HepG2 (cell line): Measurements from ENCODE around the gene FOXK2. TPM values are rescaled to one million over a fixed set of nuclear protein-coding genes. Genes with fewer than 3 reads are reported as not detected.
A peak's percentile ranks its signal among the peaks of the same experiment; 100 is the strongest.

ENCODE experiments used
- ARID4A ChIP-seq: sonication (generic); formaldehyde crosslinking; IDR thresholded peaks from 2 replicates; pipeline ENCODE4 v1.5.0; 2020; ENCODE audit warnings: mild to moderate bottlenecking, missing genetic modification reagents, borderline replicate concordance
- CCAR2 ChIP-seq: fragments of 200-400 bp; formaldehyde crosslinking; optimal IDR thresholded peaks from 2 replicates; pipeline ENCODE3; 2018; ENCODE audit warnings: low read depth, mild to moderate bottlenecking, low read length, moderate library complexity
- ELK4 ChIP-seq: sonication (generic); formaldehyde crosslinking; IDR thresholded peaks from 2 replicates; pipeline ENCODE4 v1.9.0; 2021; ENCODE audit warnings: missing genetic modification reagents, borderline replicate concordance
- GRHL1 ChIP-seq: sonication (generic); formaldehyde crosslinking; conservative IDR thresholded peaks from 2 replicates; pipeline ENCODE4 v1.8.0; 2022; ENCODE audit warnings: missing genetic modification reagents
- GTF2F1 ChIP-seq: fragments of 150-350 bp; IDR thresholded peaks from 2 replicates; pipeline ENCODE4 v1.6.1; 2014; ENCODE audit warnings: low read length
- HBP1 ChIP-seq: IDR thresholded peaks from 2 replicates; pipeline ENCODE4 v1.6.1; 2016; ENCODE audit warnings: low read depth, control low read depth
- HMG20A ChIP-seq: IDR thresholded peaks from 2 replicates; pipeline ENCODE4 v1.6.1; 2016; ENCODE audit warnings: borderline replicate concordance
- PAX8 ChIP-seq: sonication (generic); formaldehyde crosslinking; IDR thresholded peaks from 2 replicates; pipeline ENCODE4 v1.8.0; 2022; ENCODE audit warnings: mild to moderate bottlenecking, missing genetic modification reagents, borderline replicate concordance
- PHF5A ChIP-seq: IDR thresholded peaks from one replicate; pipeline ENCODE4 v1.6.1; 2018; ENCODE audit warnings: low read depth, missing genetic modification reagents; ENCODE audit not compliant: unreplicated experiment
- U2AF1 ChIP-seq: fragments of 200-400 bp; formaldehyde crosslinking; optimal IDR thresholded peaks from 2 replicates; pipeline ENCODE3; 2017; ENCODE audit warnings: mild to moderate bottlenecking, low read depth, low read length
- ZNF17 ChIP-seq: sonication (generic); formaldehyde crosslinking; IDR thresholded peaks from 2 replicates; pipeline ENCODE4 v1.5.0; 2020; ENCODE audit warnings: mild to moderate bottlenecking, missing genetic modification reagents
- ZNF207 ChIP-seq: fragments of 450-650 bp; IDR thresholded peaks from 2 replicates; pipeline ENCODE4 v1.6.1; 2016; ENCODE audit warnings: antibody characterized with exemption, borderline replicate concordance
- ZNF232 ChIP-seq: sonication (generic); formaldehyde crosslinking; IDR thresholded peaks from 2 replicates; pipeline ENCODE4 v1.4.0; 2020; ENCODE audit warnings: missing genetic modification reagents, borderline replicate concordance
- ZSCAN9 ChIP-seq: IDR thresholded peaks from 2 replicates; pipeline ENCODE4 v1.6.1; 2016; ENCODE audit warnings: borderline replicate concordance
- polyA plus RNA-seq, 8 experiments: library from polyadenylated mRNA; depleted of rRNA in 3 of 8; stranded (reverse) in 7 of 8; unstranded in 1 of 8; fragments of >200 nt; fragmentation: Illumina TruSeq in 4 of 8; extraction: Trizol in 4 of 8; gene quantifications; 2 replicates each; pipeline versions ENCODE4 v1.2.1 to v1.2.3, GENCODE V29; 2011 to 2016; ENCODE audit warnings: low read depth in 4 of 8, missing spikeins in 1 of 8, mixed read lengths in 1 of 8; ENCODE audit not compliant: insufficient read depth in 1 of 8
- total RNA-seq, 5 experiments: library from RNA; depleted of rRNA; stranded (reverse); fragments of >200 nt; fragmentation: Illumina TruSeq; extraction: Trizol; gene quantifications; 2 replicates each; pipeline ENCODE4 v1.2.3, GENCODE V29; 2016; ENCODE audit warnings: low read depth in 1 of 5
- TF ChIP-seq, protein P1 (sequence below): sonication (generic); formaldehyde crosslinking; IDR thresholded peaks from 2 replicates; pipeline ENCODE4 v1.4.0; 2020; ENCODE audit warnings: missing genetic modification reagents, borderline replicate concordance

The FOXK2 gene
- total and polyA plus RNA-seq, 2 of the 13 experiments (the other 11 are each of a cell fraction or from before 2014, with no cell fraction given), result 67.1 to 67.2 TPM

- no peak for TF ChIP-seq CCAR2
- no peak for TF ChIP-seq ZSCAN9 (CRISPR knock-in tag)
- TF ChIP-seq ZNF232, result 0 out of 2 replicates have a peak, but pooled peaks have one; percentile 20
- no peak for TF ChIP-seq ZNF207
- no peak for TF ChIP-seq HBP1 (CRISPR knock-in tag)
- no peak for TF ChIP-seq HMG20A (CRISPR knock-in tag)
- TF ChIP-seq ZNF17, result no peak
- TF ChIP-seq ELK4 (CRISPR knock-in tag), result no peak
- peak; percentile 5; the same call in 1 of the 2 replicates for TF ChIP-seq ARID4A (CRISPR knock-in tag)
- TF ChIP-seq PHF5A (CRISPR knock-in tag), result no peak
- TF ChIP-seq GTF2F1, result no peak
- TF ChIP-seq GRHL1 (CRISPR knock-in tag), result no peak
- no peak for TF ChIP-seq U2AF1
- TF ChIP-seq, protein P1, sequence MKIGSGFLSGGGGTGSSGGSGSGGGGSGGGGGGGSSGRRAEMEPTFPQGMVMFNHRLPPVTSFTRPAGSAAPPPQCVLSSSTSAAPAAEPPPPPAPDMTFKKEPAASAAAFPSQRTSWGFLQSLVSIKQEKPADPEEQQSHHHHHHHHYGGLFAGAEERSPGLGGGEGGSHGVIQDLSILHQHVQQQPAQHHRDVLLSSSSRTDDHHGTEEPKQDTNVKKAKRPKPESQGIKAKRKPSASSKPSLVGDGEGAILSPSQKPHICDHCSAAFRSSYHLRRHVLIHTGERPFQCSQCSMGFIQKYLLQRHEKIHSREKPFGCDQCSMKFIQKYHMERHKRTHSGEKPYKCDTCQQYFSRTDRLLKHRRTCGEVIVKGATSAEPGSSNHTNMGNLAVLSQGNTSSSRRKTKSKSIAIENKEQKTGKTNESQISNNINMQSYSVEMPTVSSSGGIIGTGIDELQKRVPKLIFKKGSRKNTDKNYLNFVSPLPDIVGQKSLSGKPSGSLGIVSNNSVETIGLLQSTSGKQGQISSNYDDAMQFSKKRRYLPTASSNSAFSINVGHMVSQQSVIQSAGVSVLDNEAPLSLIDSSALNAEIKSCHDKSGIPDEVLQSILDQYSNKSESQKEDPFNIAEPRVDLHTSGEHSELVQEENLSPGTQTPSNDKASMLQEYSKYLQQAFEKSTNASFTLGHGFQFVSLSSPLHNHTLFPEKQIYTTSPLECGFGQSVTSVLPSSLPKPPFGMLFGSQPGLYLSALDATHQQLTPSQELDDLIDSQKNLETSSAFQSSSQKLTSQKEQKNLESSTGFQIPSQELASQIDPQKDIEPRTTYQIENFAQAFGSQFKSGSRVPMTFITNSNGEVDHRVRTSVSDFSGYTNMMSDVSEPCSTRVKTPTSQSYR (CRISPR knock-in tag), result no peak
- TF ChIP-seq PAX8 (CRISPR knock-in tag), result no peak
These were observed 41.4 kb downstream of the FOXK2 start (continued) for GRCh38 chr17:82560802-82561428.
